Breast epithelium (tissue), 4 donors: ENCODE data around the gene BCL2L12. TPM values are rescaled to one million over a fixed set of nuclear protein-coding genes. Genes with fewer than 3 reads are reported as not detected.

Experiments used
- DNase-seq, 2 donors: peaks; one replicate each; pipeline ENCODE4 v3.0.0-alpha.2; 2019; ENCODE audit warnings: low spot score in 2 of 2
- H3K27ac ChIP-seq, 2 donors: fragments of 200-600 bp; sonication (generic) in 1 of 2; one replicate each; pipeline ENCODE4 v1.5.1; 2016 to 2019; ENCODE audit warnings: mild to moderate bottlenecking in 1 of 2
- H3K27me3 ChIP-seq, 2 donors: fragments of 200-600 bp; sonication (generic) in 1 of 2; one replicate each; pipeline versions ENCODE4 v1.5.1 to v1.6.0; 2017 to 2019; ENCODE audit warnings: control low read depth in 1 of 2, mild to moderate bottlenecking in 1 of 2
- H3K36me3 ChIP-seq: fragments of 200-600 bp; one replicate; pipeline ENCODE4 v1.5.1; 2019
- H3K4me1 ChIP-seq, 2 donors: fragments of 200-600 bp; sonication (generic); one replicate each; pipeline ENCODE4 v1.5.1; 2016 to 2019; ENCODE audit warnings: control low read depth in 1 of 2
- H3K4me3 ChIP-seq, 3 donors: fragments of 200-600 bp; sonication (generic); 1 replicate in 2 of 3; 2 replicates in 1 of 3; pipeline ENCODE4 v1.5.1; 2016 to 2019; ENCODE audit warnings: mild to moderate bottlenecking in 3 of 3, moderate library complexity in 2 of 3
- H3K9me3 ChIP-seq, 2 donors: fragments of 200-600 bp; sonication (generic) in 1 of 2; one replicate each; pipeline ENCODE4 v1.5.1; 2016 to 2019; ENCODE audit warnings: control low read depth in 1 of 2
- CTCF ChIP-seq, 3 donors: fragments of 450-650 bp; IDR thresholded peaks; one replicate each; pipeline ENCODE4 v1.5.1; 2016 to 2017; ENCODE audit warnings: antibody characterized with exemption in 3 of 3, mild to moderate bottlenecking in 3 of 3, moderate library complexity in 3 of 3
- POLR2A ChIP-seq: fragments of 450-650 bp; IDR thresholded peaks from one replicate; pipeline ENCODE4 v1.6.1; 2016; ENCODE audit warnings: antibody characterized with exemption, mild to moderate bottlenecking, moderate library complexity
- POLR2AphosphoS5 ChIP-seq, 3 donors: sonication (generic); formaldehyde crosslinking; IDR thresholded peaks; one replicate each; pipeline ENCODE4 v1.6.1; 2017; ENCODE audit warnings: antibody characterized with exemption in 3 of 3
- intact Hi-C: fragments of 100-400 bp; cut with DNase I; formaldehyde crosslinking; loops from one replicate; pipeline ENCODE4 v1.15.1; 2023; ENCODE audit warnings: low total_unique reads
- total RNA-seq, 3 donors: library from RNA; depleted of rRNA; stranded (reverse); fragments of >200 nt; gene quantifications; one replicate each; pipeline ENCODE4 v1.1.0, GENCODE V29; 2016

The BCL2L12 gene
- total RNA-seq, 3 donors from 2014 or later = 5.1 to 11.7 (median 8.5) TPM

DNA sequence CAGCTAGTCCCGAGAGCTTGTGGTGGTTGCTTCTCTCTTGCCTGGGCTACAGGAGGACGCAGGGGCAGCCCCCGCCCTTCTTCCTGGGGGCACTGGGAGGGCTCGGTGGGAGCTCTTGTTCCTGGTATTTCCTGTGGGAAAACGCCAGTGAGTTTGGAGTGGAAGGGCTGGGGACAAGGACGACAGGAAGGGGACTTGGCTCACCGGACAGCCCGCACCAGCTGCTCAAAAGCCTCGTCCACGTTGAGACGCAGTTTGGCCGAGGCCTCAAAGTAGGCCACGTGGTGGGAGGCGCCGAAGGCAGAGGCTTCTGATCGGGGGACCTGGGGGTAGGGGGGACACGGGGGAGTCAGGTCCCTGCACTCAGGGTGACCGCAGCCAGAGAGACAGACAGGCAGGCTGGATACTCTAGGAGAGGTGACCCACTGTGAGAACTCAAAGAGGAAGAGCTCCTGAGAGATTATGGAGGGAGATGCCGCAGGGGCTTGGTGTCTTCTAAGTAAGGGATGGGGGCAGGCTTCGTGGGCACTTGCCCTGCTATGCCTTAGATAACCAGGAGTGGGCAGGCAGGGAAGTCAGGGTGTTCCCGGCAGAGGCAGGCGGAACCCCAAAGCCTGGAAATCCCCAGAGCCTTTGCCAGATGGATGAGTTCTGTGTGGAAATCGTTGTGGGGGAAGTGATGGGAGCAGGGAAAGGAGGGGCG, 30.1 kb upstream of the BCL2L12 start:
- H3K27me3 ChIP-seq = no peaks in the 10 kb centered on the region
- no peak for DNase-seq
- no peaks in the 10 kb centered on the region for H3K9me3 ChIP-seq
- H3K4me1 ChIP-seq = peaks cover 5 to 9% of the 10 kb centered on the region in 2 donors
- intact Hi-C loops = no loop called here
- TF ChIP-seq POLR2A = no peak
- no peak for TF ChIP-seq CTCF (IDR thresholded peaks at IDR 0.05)
- TF ChIP-seq POLR2AphosphoS5 (IDR thresholded peaks at IDR 0.05) = no peak
- H3K36me3 ChIP-seq = no peaks in the 10 kb centered on the region
- H3K27ac ChIP-seq = peak overlapping the region in 1 of 2 donors; percentile 50
- no peak overlapping the region for H3K4me3 ChIP-seq

GRCh38 chr19:49636233-49636932, 29.4 kb upstream of the BCL2L12 start:
- Histone ChIP-seq H3K4me1 (peaks cover 5 to 9% of the 10 kb centered on the region in 2 donors), H3K36me3 (no peaks in the 10 kb centered on the region), H3K27ac (peak overlapping the region in 1 of 2 donors; percentile 50), H3K9me3 (no peaks in the 10 kb centered on the region), H3K27me3 (no peaks in the 10 kb centered on the region), H3K4me3 (no peak overlapping the region)
- TF ChIP-seq POLR2A = no peak
- no peak for TF ChIP-seq CTCF (IDR thresholded peaks at IDR 0.05)
- no peak for TF ChIP-seq POLR2AphosphoS5 (IDR thresholded peaks at IDR 0.05)
- intact Hi-C loops = no loop called here
- no peak for DNase-seq

DNA sequence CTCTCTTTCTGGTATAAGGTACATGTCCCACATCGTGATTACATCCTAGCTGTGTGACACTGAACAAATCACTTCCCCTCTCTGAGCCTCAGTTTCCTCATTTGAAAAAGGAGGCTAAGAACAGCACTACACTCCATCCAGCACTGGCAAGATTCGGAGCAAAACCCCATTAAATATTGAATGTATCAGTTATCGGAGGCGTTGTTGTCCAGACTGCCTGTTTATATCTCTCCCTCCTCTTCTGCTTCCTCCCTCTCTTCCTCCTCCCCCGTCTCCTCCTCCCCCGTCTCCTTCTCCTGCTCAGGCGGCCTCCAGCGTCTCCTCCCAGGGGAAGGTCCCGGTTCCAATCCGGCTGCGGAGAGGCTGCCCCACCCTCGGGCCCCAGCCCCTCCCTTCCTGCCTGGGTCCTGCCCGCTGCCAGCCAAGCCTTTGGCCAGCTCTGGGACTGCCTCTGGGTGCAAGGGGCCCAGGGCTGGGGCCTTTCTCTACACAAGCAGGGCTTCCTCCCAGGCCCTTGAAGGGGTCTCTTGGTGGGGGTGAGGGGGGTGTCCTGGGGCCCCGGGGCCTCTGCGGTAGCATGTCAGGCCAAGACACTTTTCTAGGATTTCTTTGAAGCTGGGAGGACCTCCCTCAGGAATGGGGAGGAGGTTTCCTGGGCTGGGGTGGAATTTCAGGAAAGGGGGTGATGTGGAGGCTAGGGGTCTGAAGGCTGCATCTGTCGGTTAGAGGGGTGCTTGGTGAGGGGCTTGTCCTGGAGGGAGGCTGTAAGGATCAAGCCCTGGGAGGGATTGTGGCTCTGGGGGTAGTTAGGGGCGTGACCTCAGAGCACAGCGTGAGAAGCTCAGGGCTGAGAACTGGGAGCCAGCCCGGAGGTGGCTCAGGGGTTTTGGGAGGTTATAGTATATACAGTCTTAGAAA, 27.7 kb upstream of the BCL2L12 start:
- peak; percentile 55 to 73 for DNase-seq
- H3K27me3 ChIP-seq = no peaks in the 10 kb centered on the region
- peak overlapping the region; percentile 70 to 100 for H3K27ac ChIP-seq
- H3K4me3 ChIP-seq = peak overlapping the region; percentile 97 to 99 (median 98)
- intact Hi-C loops = no loop called here
- H3K9me3 ChIP-seq = no peaks in the 10 kb centered on the region
- peaks cover 5 to 9% of the 10 kb centered on the region in 2 donors for H3K4me1 ChIP-seq
- TF ChIP-seq CTCF (IDR thresholded peaks at IDR 0.05) = no peak
- no peak for TF ChIP-seq POLR2AphosphoS5 (IDR thresholded peaks at IDR 0.05)
- no peak for TF ChIP-seq POLR2A
- no peaks in the 10 kb centered on the region for H3K36me3 ChIP-seq

GRCh38 chr19:49639401-49640112, 26.2 kb upstream of the BCL2L12 start:
- Histone ChIP-seq H3K27me3 (no peaks in the 10 kb centered on the region), H3K9me3 (no peaks in the 10 kb centered on the region), H3K4me3 (peak overlapping the region; percentile 97 to 99 (median 98)), H3K36me3 (no peaks in the 10 kb centered on the region), H3K4me1 (peaks cover 5 to 22% of the 10 kb centered on the region in 2 donors), H3K27ac (peak overlapping the region; percentile 99 to 100)
- DNase-seq = peak in 1 of 2 donors; percentile 50
- intact Hi-C loops = no loop called here
- TF ChIP-seq CTCF (IDR thresholded peaks at IDR 0.05) (no peak), POLR2AphosphoS5 (IDR thresholded peaks at IDR 0.05) (no peak), POLR2A (no peak)
